HepG2 (cell line): ENCODE data around the gene PDZD2. TPM values are rescaled to one million over a fixed set of nuclear protein-coding genes. Genes with fewer than 3 reads are reported as not detected.

Source experiments
- ATAC-seq: fragments of 200-7000 bp; cut with Tn5 transposase; 3 replicates; pipeline ENCODE4 v1.9.1; 2020; ENCODE audit warnings: mild to moderate bottlenecking, moderate library complexity
- BruUV-seq: library from RNA; stranded (reverse); fragments of 400-500 nt; replicated peaks from 2 replicates; lab custom pipeline; 2021; lab: Mats Ljungman, UMichigan
- CTCF ChIA-PET: fragments of 300-600 bp; formaldehyde crosslinking; extraction: SDS; loops from one replicate; lab custom pipeline; 2021; ENCODE audit warnings: low total read pairs, inconsistent platforms, low intra/inter-chr PET ratio; lab: Yijun Ruan, JAX
- POLR2A ChIA-PET: fragments of 350-600 bp; sonication (Branson Sonifier 250); formaldehyde crosslinking; loops from one replicate; lab custom pipeline; 2020; ENCODE audit warnings: antibody characterized with exemption, inconsistent platforms; lab: Yijun Ruan, JAX
- DNase-seq: peaks from one replicate; pipeline ENCODE4 v3.0.0-alpha.2; 2015; ENCODE audit warnings: low spot score
- FAIRE-seq: peaks from 3 replicates; lab custom pipeline; 2011; peaks lifted over from hg19 to GRCh38; lab: Jason Lieb, UNC
- H2AFZ ChIP-seq: one replicate; pipeline ENCODE4 v1.6.1; 2011; ENCODE audit warnings: low read length, inconsistent platforms
- H3K27ac ChIP-seq: fragments of 300-600 bp; 3 replicates; pipeline ENCODE4 v1.8.0; 2011; ENCODE audit warnings: mixed run types, mild to moderate bottlenecking, mixed read lengths, low read length, inconsistent platforms; ENCODE audit not compliant: insufficient read depth; ENCODE audit errors: extremely low read length
- H3K27me3 ChIP-seq, 2 experiments: fragments of 200-600 bp in 1 of 2; 2 replicates in 1 of 2; 3 replicates in 1 of 2; pipeline versions ENCODE4 v1.6.0 to v1.8.0; 2011; ENCODE audit warnings: low read length in 2 of 2, mild to moderate bottlenecking in 2 of 2, moderate library complexity in 2 of 2, inconsistent platforms in 1 of 2; ENCODE audit not compliant: insufficient read depth in 2 of 2, control insufficient read depth in 1 of 2
- H3K36me3 ChIP-seq, 2 experiments: fragments of 200-600 bp in 1 of 2; replicated peaks in 1 of 2; 2 replicates in 1 of 2; 3 replicates in 1 of 2; pipeline versions ENCODE4 v1.5.1 to v1.8.0; 2011; ENCODE audit warnings: low read length in 2 of 2, inconsistent platforms in 1 of 2; ENCODE audit not compliant: insufficient read depth in 2 of 2, control insufficient read depth in 1 of 2
- H3K4me1 ChIP-seq: 2 replicates; pipeline ENCODE4 v1.5.1; 2012; ENCODE audit warnings: low read length, inconsistent platforms; ENCODE audit not compliant: insufficient read depth
- H3K4me2 ChIP-seq: 2 replicates; pipeline ENCODE4 v1.6.0; 2011; ENCODE audit warnings: low read depth, low read length, inconsistent platforms
- H3K4me3 ChIP-seq, 3 experiments: fragments of 200-600 bp in 1 of 3; sonication (generic), shearing (Covaris generic) in 1 of 3; replicated peaks in 1 of 3; 2 replicates each; pipeline ENCODE4 v1.5.1; 2011 to 2016; ENCODE audit warnings: low read length in 3 of 3, inconsistent platforms in 2 of 3, low read depth in 2 of 3, mild to moderate bottlenecking in 2 of 3, control low read depth in 1 of 3, mixed read lengths in 1 of 3; ENCODE audit not compliant: insufficient read depth in 1 of 3
- H3K79me2 ChIP-seq: one replicate; pipeline ENCODE4 v1.6.1; 2011; ENCODE audit warnings: low read length, inconsistent platforms; ENCODE audit not compliant: insufficient read depth
- H3K9ac ChIP-seq: 2 replicates; pipeline ENCODE4 v1.6.0; 2011; ENCODE audit warnings: mild to moderate bottlenecking, low read depth, low read length, inconsistent platforms; ENCODE audit not compliant: insufficient read depth
- H3K9me3 ChIP-seq: 2 replicates; pipeline ENCODE4 v1.5.1; 2012; ENCODE audit warnings: mild to moderate bottlenecking, low read length
- H4K20me1 ChIP-seq: 2 replicates; pipeline ENCODE4 v1.6.0; 2011; ENCODE audit warnings: inconsistent platforms, mild to moderate bottlenecking, low read length, moderate library complexity; ENCODE audit not compliant: insufficient read depth
- AFF4 ChIP-seq: sonication (generic); formaldehyde crosslinking; IDR thresholded peaks from 2 replicates; pipeline ENCODE4 v1.4.0; 2020; ENCODE audit warnings: missing genetic modification reagents
- AKNA ChIP-seq: sonication (generic); formaldehyde crosslinking; IDR thresholded peaks from 2 replicates; pipeline ENCODE4 v1.4.0; 2020; ENCODE audit warnings: missing genetic modification reagents, borderline replicate concordance
- HDAC1 ChIP-seq: sonication (generic); formaldehyde crosslinking; IDR thresholded peaks from 2 replicates; pipeline ENCODE4 v1.5.1; 2020; ENCODE audit warnings: mild to moderate bottlenecking, missing genetic modification reagents
- LRRFIP1 ChIP-seq: sonication (generic); formaldehyde crosslinking; conservative IDR thresholded peaks from 2 replicates; pipeline ENCODE4 v1.4.0; 2020; ENCODE audit warnings: missing genetic modification reagents
- MXD3 ChIP-seq: IDR thresholded peaks from 2 replicates; pipeline ENCODE4 v1.6.1; 2016; ENCODE audit warnings: mild to moderate bottlenecking, missing biosample characterization, missing genetic modification reagents
- SATB2 ChIP-seq: sonication (generic); formaldehyde crosslinking; IDR thresholded peaks from 2 replicates; pipeline ENCODE4 v1.5.0; 2020; ENCODE audit warnings: missing genetic modification reagents
- ZNF230 ChIP-seq: sonication (generic); formaldehyde crosslinking; IDR thresholded peaks from 2 replicates; pipeline ENCODE4 v1.4.0; 2020; ENCODE audit warnings: mild to moderate bottlenecking, missing genetic modification reagents
- ZNF256 ChIP-seq: sonication (generic); formaldehyde crosslinking; conservative IDR thresholded peaks from 2 replicates; pipeline ENCODE4 v1.4.0; 2020; ENCODE audit warnings: missing genetic modification reagents
- ZNF691 ChIP-seq: sonication (generic); formaldehyde crosslinking; IDR thresholded peaks from 2 replicates; pipeline ENCODE4 v1.4.0; 2020; ENCODE audit warnings: missing genetic modification reagents, low read depth, mild to moderate bottlenecking, borderline replicate concordance
- WGBS: methylation state at CpG from one replicate; pipeline ENCODE4 v1.1.6; 2017; ENCODE audit warnings: low lambda C conversion rate; 5-methylcytosine and 5-hydroxymethylcytosine counted together
- in situ Hi-C: cut with HindIII; loops from 2 replicates; pipeline ENCODE4 v1.10.0; 2017; ENCODE audit warnings: low pct_unique_long_range_greater_than_20kb; ENCODE audit not compliant: extremely low pct_ligation_motif_present
- intact Hi-C: fragments of 100-400 bp; cut with micrococcal nuclease; formaldehyde crosslinking; loops from one replicate; pipeline ENCODE4 v1.10.0; 2022; ENCODE audit not compliant: unreplicated experiment
- polyA plus RNA-seq, 8 experiments: library from polyadenylated mRNA; depleted of rRNA in 3 of 8; stranded (reverse) in 7 of 8; unstranded in 1 of 8; fragments of >200 nt; fragmentation: Illumina TruSeq in 4 of 8; extraction: Trizol in 4 of 8; gene quantifications; 2 replicates each; pipeline versions ENCODE4 v1.2.1 to v1.2.3, GENCODE V29; 2011 to 2016; ENCODE audit warnings: low read depth in 4 of 8, missing spikeins in 1 of 8, mixed read lengths in 1 of 8; ENCODE audit not compliant: insufficient read depth in 1 of 8
- total RNA-seq, 5 experiments: library from RNA; depleted of rRNA; stranded (reverse); fragments of >200 nt; fragmentation: Illumina TruSeq; extraction: Trizol; gene quantifications; 2 replicates each; pipeline ENCODE4 v1.2.3, GENCODE V29; 2016; ENCODE audit warnings: low read depth in 1 of 5

PDZD2 gene
- total and polyA plus RNA-seq, 2 of the 13 experiments (the other 11 are each of a cell fraction or from before 2014, with no cell fraction given): 0.04 TPM; not detected in 1

- Histone ChIP-seq H3K27ac (no peak overlapping the region), H3K27me3 (peaks cover 0 to 39% of the 10 kb centered on the region in 2 experiments; a peak in 4 of 5 replicates), H2AFZ (no peak overlapping the region), H3K4me2 (no peak overlapping the region), H3K79me2 (no peaks in the 10 kb centered on the region), H3K36me3 (no peaks in the 10 kb centered on the region), H3K9me3 (no peaks in the 10 kb centered on the region), H3K9ac (no peak overlapping the region), H4K20me1 (no peaks in the 10 kb centered on the region), H3K4me3 (no peak overlapping the region), H3K4me1 (no peaks in the 10 kb centered on the region)
- ATAC-seq (no peak), DNase-seq (no peak), FAIRE-seq (no peak)
- no TSS peak for BruUV-seq
- in situ Hi-C loops: no loop called here
- POLR2A ChIA-PET: no interaction called here
- CTCF ChIA-PET: no interaction called here
- intact Hi-C loops: no loop called here
- WGBS: 9% methylated on average over 4 of the region's 8 CpGs
- TF ChIP-seq AFF4 (CRISPR knock-in tag): no peak
- no peak for TF ChIP-seq ZNF256 (CRISPR knock-in tag)
- TF ChIP-seq ZNF691 (CRISPR knock-in tag): no peak
- no peak for TF ChIP-seq LRRFIP1 (CRISPR knock-in tag)
- no peak for TF ChIP-seq AKNA (CRISPR knock-in tag)
- no peak for TF ChIP-seq MXD3 (CRISPR knock-in tag)
- TF ChIP-seq HDAC1 (CRISPR knock-in tag): no peak
- TF ChIP-seq ZNF230 (CRISPR knock-in tag): no peak
- no peak for TF ChIP-seq SATB2 (CRISPR knock-in tag)
These were observed 277.4 kb downstream of the PDZD2 start for GRCh38 chr5:31916327-31916726.
